Astrocyte (in vitro differentiated cells and primary cell): ENCODE measurements around the gene P2RY1. TPM values are rescaled to one million over a fixed set of nuclear protein-coding genes. Genes with fewer than 3 reads are reported as not detected.

Experiments used
- DNase-seq: peaks from one replicate; pipeline ENCODE4 v3.0.0-alpha.2; 2010; ENCODE audit warnings: low read depth
- FAIRE-seq: peaks from 2 replicates; lab custom pipeline; 2011; peaks lifted over from hg19 to GRCh38; lab: Jason Lieb, UNC
- H2AFZ ChIP-seq: 2 replicates; pipeline ENCODE4 v1.6.0; 2012; ENCODE audit warnings: low read depth, low read length, inconsistent platforms
- H3K27ac ChIP-seq: 2 replicates; pipeline ENCODE4 v1.5.1; 2011; ENCODE audit warnings: low read depth, low read length, inconsistent platforms
- H3K27me3 ChIP-seq: 2 replicates; pipeline ENCODE4 v1.6.0; 2011; ENCODE audit warnings: low read length, inconsistent platforms; ENCODE audit not compliant: insufficient read depth
- H3K36me3 ChIP-seq: 2 replicates; pipeline ENCODE4 v1.5.1; 2011; ENCODE audit warnings: low read length, inconsistent platforms; ENCODE audit not compliant: insufficient read depth
- H3K4me1 ChIP-seq: 2 replicates; pipeline ENCODE4 v1.5.1; 2011; ENCODE audit warnings: low read length, inconsistent platforms; ENCODE audit not compliant: insufficient read depth
- H3K4me2 ChIP-seq: 2 replicates; pipeline ENCODE4 v1.6.0; 2012; ENCODE audit warnings: low read length, inconsistent platforms
- H3K4me3 ChIP-seq: 2 replicates; pipeline ENCODE4 v1.5.1; 2011; ENCODE audit warnings: low read depth, mild to moderate bottlenecking, low read length, inconsistent platforms; ENCODE audit not compliant: insufficient read depth
- H3K79me2 ChIP-seq: 2 replicates; pipeline ENCODE4 v1.6.0; 2012; ENCODE audit warnings: mild to moderate bottlenecking, low read length, inconsistent platforms; ENCODE audit not compliant: insufficient read depth
- H3K9ac ChIP-seq: 2 replicates; pipeline ENCODE4 v1.6.0; 2012; ENCODE audit warnings: mild to moderate bottlenecking, low read length, inconsistent platforms
- H3K9me3 ChIP-seq: 2 replicates; pipeline ENCODE4 v1.5.1; 2012; ENCODE audit warnings: low read depth, mild to moderate bottlenecking, low read length, inconsistent platforms; ENCODE audit not compliant: insufficient read depth
- H4K20me1 ChIP-seq: 2 replicates; pipeline ENCODE4 v1.6.0; 2012; ENCODE audit warnings: low read length, inconsistent platforms; ENCODE audit not compliant: insufficient read depth
- H3K27ac Mint-ChIP-seq: one replicate; pipeline ENCODE4 v1.8.0; 2021; ENCODE audit warnings: mild to moderate bottlenecking, mixed read lengths; ENCODE audit not compliant: unreplicated experiment
- H3K27me3 Mint-ChIP-seq: one replicate; pipeline ENCODE4 v1.8.0; 2021; ENCODE audit warnings: low read depth, mixed read lengths; ENCODE audit not compliant: unreplicated experiment
- H3K36me3 Mint-ChIP-seq: one replicate; pipeline ENCODE4 v1.8.0; 2021; ENCODE audit warnings: low read depth, mixed read lengths; ENCODE audit not compliant: unreplicated experiment
- H3K4me1 Mint-ChIP-seq: one replicate; pipeline ENCODE4 v1.8.0; 2021; ENCODE audit warnings: low read depth, mixed read lengths; ENCODE audit not compliant: unreplicated experiment
- H3K4me3 Mint-ChIP-seq: one replicate; pipeline ENCODE4 v1.8.0; 2021; ENCODE audit warnings: mild to moderate bottlenecking, moderate library complexity, mixed read lengths; ENCODE audit not compliant: unreplicated experiment
- H3K9me3 Mint-ChIP-seq: one replicate; pipeline ENCODE4 v1.8.0; 2021; ENCODE audit warnings: mild to moderate bottlenecking, mixed read lengths; ENCODE audit not compliant: unreplicated experiment
- CTCF ChIP-seq: IDR thresholded peaks from 2 replicates; pipeline ENCODE4 v1.5.1; 2011; ENCODE audit warnings: low read depth, mild to moderate bottlenecking, inconsistent platforms, low read length, moderate library complexity; ENCODE audit not compliant: insufficient read depth
- EZH2 ChIP-seq: IDR thresholded peaks from 2 replicates; pipeline ENCODE4 v1.6.1; 2012; ENCODE audit warnings: mild to moderate bottlenecking, low read length, inconsistent platforms; ENCODE audit not compliant: insufficient read depth
- total RNA-seq: library from RNA; stranded (reverse); gene quantifications from 2 replicates; pipeline ENCODE4 v1.2.1, GENCODE V29; 2021

Gene P2RY1
- total RNA-seq, 1 donor from 2014 or later: 1.4 TPM

GRCh38 chr3:152825566-152825965, 9.4 kb upstream of the P2RY1 start:
- FAIRE-seq: no peak
- no peaks in the 10 kb centered on the region for H3K27me3 ChIP-seq

GRCh38 chr3:152826476-152826875, 8.5 kb upstream of the P2RY1 start:
- no peak overlapping the region for H3K4me3 ChIP-seq
- DNase-seq (no peak), FAIRE-seq (no peak)
- TF ChIP-seq CTCF (no peak), EZH2 (no peak)
- no peak overlapping the region for H3K27ac Mint-ChIP-seq
- no peaks in the 10 kb centered on the region for H3K27me3 ChIP-seq
- no peaks in the 10 kb centered on the region for H3K9me3 ChIP-seq
- H3K27me3 Mint-ChIP-seq: peaks cover 3% of the 10 kb centered on the region
- H3K9ac ChIP-seq: no peak overlapping the region
- H3K9me3 Mint-ChIP-seq: no peaks in the 10 kb centered on the region
- H3K79me2 ChIP-seq: no peaks in the 10 kb centered on the region
- peaks cover 2% of the 10 kb centered on the region for H3K4me1 Mint-ChIP-seq
- H3K27ac ChIP-seq: no peak overlapping the region
- H3K36me3 Mint-ChIP-seq: no peaks in the 10 kb centered on the region
- no peaks in the 10 kb centered on the region for H4K20me1 ChIP-seq
- no peak overlapping the region for H3K4me2 ChIP-seq
- H3K4me1 ChIP-seq: no peaks in the 10 kb centered on the region
- H3K4me3 Mint-ChIP-seq: no peak overlapping the region
- no peaks in the 10 kb centered on the region for H3K36me3 ChIP-seq
- H2AFZ ChIP-seq: no peak overlapping the region

More at GRCh38 chr3:152825566-152825965, 9.4 kb upstream of the P2RY1 start:
- H3K9me3 Mint-ChIP-seq: no peaks in the 10 kb centered on the region
- TF ChIP-seq EZH2 (no peak), CTCF (no peak)
- no peaks in the 10 kb centered on the region for H3K27me3 Mint-ChIP-seq
- Histone ChIP-seq H3K36me3 (no peaks in the 10 kb centered on the region), H2AFZ (no peak overlapping the region), H4K20me1 (no peaks in the 10 kb centered on the region), H3K4me1 (no peaks in the 10 kb centered on the region), H3K4me3 (no peak overlapping the region), H3K27ac (no peak overlapping the region), H3K9ac (no peak overlapping the region), H3K79me2 (no peaks in the 10 kb centered on the region), H3K4me2 (no peak overlapping the region), H3K9me3 (no peaks in the 10 kb centered on the region)
- peaks cover 2% of the 10 kb centered on the region for H3K4me1 Mint-ChIP-seq
- no peaks in the 10 kb centered on the region for H3K36me3 Mint-ChIP-seq
- DNase-seq: no peak
- no peak overlapping the region for H3K27ac Mint-ChIP-seq
- H3K4me3 Mint-ChIP-seq: no peak overlapping the region

GRCh38 chr3:152827313-152827712, 7.6 kb upstream of the P2RY1 start:
- no peak for FAIRE-seq
- no peaks in the 10 kb centered on the region for H3K79me2 ChIP-seq
- H3K27ac ChIP-seq: no peak overlapping the region
- H3K4me3 Mint-ChIP-seq: no peak overlapping the region
- TF ChIP-seq EZH2: no peak
- TF ChIP-seq CTCF: no peak
- no peak overlapping the region for H3K4me2 ChIP-seq
- H3K36me3 ChIP-seq: no peaks in the 10 kb centered on the region
- DNase-seq: no peak
- peaks cover 2% of the 10 kb centered on the region for H3K4me1 Mint-ChIP-seq
- H3K4me3 ChIP-seq: no peak overlapping the region
- peaks cover 3% of the 10 kb centered on the region for H3K27me3 Mint-ChIP-seq
- no peaks in the 10 kb centered on the region for H3K36me3 Mint-ChIP-seq
- H2AFZ ChIP-seq: no peak overlapping the region
- no peak overlapping the region for H3K9ac ChIP-seq
- no peaks in the 10 kb centered on the region for H3K27me3 ChIP-seq
- no peak overlapping the region for H3K27ac Mint-ChIP-seq
- H4K20me1 ChIP-seq: no peaks in the 10 kb centered on the region
- H3K9me3 ChIP-seq: no peaks in the 10 kb centered on the region
- H3K9me3 Mint-ChIP-seq: no peaks in the 10 kb centered on the region
- H3K4me1 ChIP-seq: no peaks in the 10 kb centered on the region
